Measurements from ENCODE around the gene LTO1.

GRCh38 chr11:69708736-69709401 is 33.7 kb upstream of the LTO1 start:
- TF ChIP-seq GATA3 (IDR thresholded peaks at IDR 0.05; ENCODE audit: low read depth, low read length) (no peak), GATA2 (IDR thresholded peaks at IDR 0.05; ENCODE audit: low read depth, low read length) (no peak)

All from SH-SY5Y (cell line).